K562 (cell line): ENCODE measurements around the gene CFAP157. TPM values are rescaled to one million over a fixed set of nuclear protein-coding genes. Genes with fewer than 3 reads are reported as not detected.

Experiments
- CGGBP1 ChIP-seq: fragments of 250-450 bp; sonication (Bioruptor Pico); IDR thresholded peaks from 2 replicates; pipeline ENCODE4 v1.9.0; 2021; ENCODE audit warnings: mild to moderate bottlenecking
- E2F5 ChIP-seq: sonication (generic); formaldehyde crosslinking; IDR thresholded peaks from 2 replicates; pipeline ENCODE4 v1.8.0; 2022; ENCODE audit warnings: mild to moderate bottlenecking, missing genetic modification reagents
- GTF2E2 ChIP-seq: fragments of 200-800 bp; sonication (Bioruptor generic); IDR thresholded peaks from 2 replicates; pipeline ENCODE4 v1.6.1; 2016; ENCODE audit warnings: missing genetic modification characterization, missing compliant biosample characterization
- KAT7 ChIP-seq: sonication (generic); formaldehyde crosslinking; IDR thresholded peaks from 2 replicates; pipeline ENCODE4 v1.8.0; 2022; ENCODE audit warnings: missing genetic modification reagents, mild to moderate bottlenecking, borderline replicate concordance
- L3MBTL2 ChIP-seq: fragments of 450-650 bp; IDR thresholded peaks from 2 replicates; pipeline ENCODE4 v1.6.1; 2016; ENCODE audit warnings: mild to moderate bottlenecking, moderate library complexity
- MTF1 ChIP-seq: fragments of 250-450 bp; sonication (Bioruptor Pico); IDR thresholded peaks from 2 replicates; pipeline ENCODE4 v1.9.0; 2021; ENCODE audit warnings: moderate library complexity, mild to moderate bottlenecking, inconsistent platforms, borderline replicate concordance
- NFRKB ChIP-seq: fragments of 450-650 bp; IDR thresholded peaks from 2 replicates; pipeline ENCODE4 v1.6.1; 2016; ENCODE audit warnings: low read depth
- NRF1 ChIP-seq, 2 experiments: fragments of 450-650 bp; IDR thresholded peaks in 1 of 2; conservative IDR thresholded peaks in 1 of 2; 2 replicates each; pipeline ENCODE4 v1.6.1; 2014; ENCODE audit warnings: mild to moderate bottlenecking in 2 of 2
- PCBP1 ChIP-seq: fragments of 200-400 bp; formaldehyde crosslinking; IDR thresholded peaks from 2 replicates; pipeline ENCODE4 v1.6.1; 2018; ENCODE audit warnings: mild to moderate bottlenecking, low read depth, low read length; ENCODE audit not compliant: poor library complexity, severe bottlenecking
- RAD21 ChIP-seq, 2 experiments: fragments of 250-450 bp in 1 of 2; fragments of 450-650 bp in 1 of 2; sonication (Bioruptor Pico) in 1 of 2; formaldehyde crosslinking in 1 of 2; IDR thresholded peaks in 1 of 2; conservative IDR thresholded peaks in 1 of 2; 2 replicates each; pipeline versions ENCODE4 v1.4.0 to v1.8.0; 2020 to 2022; ENCODE audit warnings: mild to moderate bottlenecking in 2 of 2, moderate library complexity in 1 of 2
- RREB1 ChIP-seq: fragments of 250-450 bp; sonication (Bioruptor Pico); IDR thresholded peaks from 2 replicates; pipeline ENCODE4 v1.4.0; 2020
- SNIP1 ChIP-seq: fragments of 450-650 bp; IDR thresholded peaks from 2 replicates; pipeline ENCODE4 v1.7.1; 2017; ENCODE audit warnings: low read depth, mild to moderate bottlenecking
- U2AF1 ChIP-seq: fragments of 200-400 bp; formaldehyde crosslinking; optimal IDR thresholded peaks from 2 replicates; pipeline ENCODE3; 2017; ENCODE audit warnings: mild to moderate bottlenecking, low read depth, low read length, moderate library complexity
- ZBTB12 ChIP-seq: fragments of 250-450 bp; sonication (Bioruptor Pico); IDR thresholded peaks from 2 replicates; pipeline ENCODE4 v1.4.0; 2020
- ZNF133 ChIP-seq: fragments of 250-450 bp; sonication (Bioruptor Pico); IDR thresholded peaks from 2 replicates; pipeline ENCODE4 v1.4.0; 2020; ENCODE audit warnings: mild to moderate bottlenecking
- ZNF212 ChIP-seq: fragments of 450-650 bp; formaldehyde crosslinking; IDR thresholded peaks from 2 replicates; pipeline ENCODE4 v1.4.0; 2020; ENCODE audit warnings: mild to moderate bottlenecking
- ZNF280A ChIP-seq: fragments of 450-650 bp; IDR thresholded peaks from 2 replicates; pipeline ENCODE4 v1.6.1; 2018; ENCODE audit warnings: mild to moderate bottlenecking, low read depth; ENCODE audit not compliant: partially characterized antibody
- ZNF3 ChIP-seq: fragments of 250-450 bp; sonication (Bioruptor Pico); IDR thresholded peaks from 2 replicates; pipeline ENCODE4 v1.5.0; 2021; ENCODE audit warnings: mild to moderate bottlenecking, moderate library complexity
- polyA plus RNA-seq, 8 experiments: library from polyadenylated mRNA; depleted of rRNA in 4 of 8; stranded (reverse) in 5 of 8; unstranded in 3 of 8; fragments of >200 nt; fragmentation: Nextera tagmentation in 2 of 8; fragmentation: Illumina TruSeq in 1 of 8; extraction: Ambion mirVana in 2 of 8; extraction: Trizol in 1 of 8; gene quantifications; 2 replicates each; pipeline versions ENCODE4 v1.2.1 to v1.2.3, GENCODE V29; 2011 to 2014; ENCODE audit warnings: inconsistent platforms in 1 of 8, missing spikeins in 1 of 8
- total RNA-seq, 7 experiments: library from RNA; depleted of rRNA in 6 of 7; stranded (reverse); fragments of >200 nt in 6 of 7; fragmentation: Illumina TruSeq in 2 of 7; extraction: Trizol in 2 of 7; gene quantifications; 2 replicates each; pipeline versions ENCODE4 v1.2.1 to v1.2.3, GENCODE V29; 2011 to 2021; ENCODE audit warnings: low replicate concordance in 1 of 7

The CFAP157 gene
- total and polyA plus RNA-seq, 9 of the 15 experiments (the other 6 are each of a cell fraction or from before 2014, with no cell fraction given), result 0.03 TPM; not detected in 8

GRCh38 chr9:127715470-127716337 lies 8.9 kb downstream of the CFAP157 start, which contains the start of the genes PTRH1 and TTC16 (continued):
- no peak for TF ChIP-seq RAD21 (CRISPR knock-in tag; conservative IDR thresholded peaks at IDR 0.05 in 1 of 2, IDR thresholded peaks at IDR 0.05 in 1 of 2)
- no peak for TF ChIP-seq U2AF1
- no peak for TF ChIP-seq MTF1 (CRISPR knock-in tag)
- no peak for TF ChIP-seq ZNF212 (CRISPR knock-in tag)
- no peak for TF ChIP-seq ZNF280A
- no peak for TF ChIP-seq CGGBP1 (CRISPR knock-in tag)
- TF ChIP-seq NRF1 (conservative IDR thresholded peaks at IDR 0.05 in 1 of 2, IDR thresholded peaks at IDR 0.05 in 1 of 2), result peak; percentile 35 to 39; a peak in 2 of 4 replicates
- TF ChIP-seq GTF2E2 (tag), result no peak
- TF ChIP-seq L3MBTL2, result peak; percentile 82
- TF ChIP-seq SNIP1, result no peak
- no peak for TF ChIP-seq RREB1 (CRISPR knock-in tag)
- TF ChIP-seq ZBTB12 (CRISPR knock-in tag), result peak; percentile 93
- no peak for TF ChIP-seq ZNF133 (CRISPR knock-in tag)
- no peak for TF ChIP-seq PCBP1
- TF ChIP-seq ZNF3 (CRISPR knock-in tag), result no peak
- no peak for TF ChIP-seq NFRKB
- no peak for TF ChIP-seq E2F5
- TF ChIP-seq KAT7 (CRISPR knock-in tag), result no peak
